IMR-90 (cell line): ENCODE results near the gene ZFPM1. TPM values are rescaled to one million over a fixed set of nuclear protein-coding genes. Genes with fewer than 3 reads are reported as not detected.

ENCODE experiments used
- ATAC-seq: fragments of 200-7000 bp; cut with Tn5 transposase; 2 replicates; pipeline ENCODE4 v1.9.1; 2020; ENCODE audit warnings: low read depth, mild to moderate bottlenecking, moderate library complexity
- BruUV-seq: library from RNA; stranded (reverse); fragments of 400-500 nt; replicated peaks from 2 replicates; lab custom pipeline; 2021; lab: Mats Ljungman, UMichigan
- CTCF ChIA-PET: fragments of 300-600 bp; formaldehyde crosslinking; extraction: SDS; loops from one replicate; lab custom pipeline; 2021; ENCODE audit warnings: antibody characterized with exemption; lab: Yijun Ruan, JAX
- POLR2A ChIA-PET: fragments of 300-600 bp; sonication (Branson Sonifier 250); formaldehyde crosslinking; loops from one replicate; lab custom pipeline; 2022; ENCODE audit warnings: antibody characterized with exemption; ENCODE audit not compliant: unreplicated experiment; lab: Charles Lee
- DNase-seq: peaks from one replicate; pipeline ENCODE4 v3.0.0; 2013
- H2AFZ ChIP-seq: replicated peaks from 2 replicates; pipeline ENCODE3; 2013; ENCODE audit warnings: low read length, mild to moderate bottlenecking; ENCODE audit not compliant: poor library complexity
- H2AK5ac ChIP-seq: 2 replicates; pipeline ENCODE4 v1.6.1; 2013; ENCODE audit warnings: low read depth, low read length, inconsistent platforms
- H2AK9ac ChIP-seq: replicated peaks from 2 replicates; pipeline ENCODE3; 2013; ENCODE audit warnings: mild to moderate bottlenecking, low read depth, low read length, moderate library complexity; ENCODE audit not compliant: poor library complexity
- H2BK120ac ChIP-seq: 2 replicates; pipeline ENCODE4 v1.6.1; 2013; ENCODE audit warnings: low read depth, low read length, inconsistent platforms
- H2BK15ac ChIP-seq: 3 replicates; pipeline ENCODE4 v1.6.1; 2013; ENCODE audit warnings: low read depth, low read length, inconsistent platforms
- H2BK20ac ChIP-seq: 2 replicates; pipeline ENCODE4 v1.6.1; 2013; ENCODE audit warnings: low read depth, mild to moderate bottlenecking, inconsistent platforms, low read length, moderate library complexity
- H2BK5ac ChIP-seq: 2 replicates; pipeline ENCODE4 v1.6.1; 2013; ENCODE audit warnings: mild to moderate bottlenecking, low read depth, low read length, inconsistent platforms; ENCODE audit not compliant: poor library complexity, severe bottlenecking
- H3K14ac ChIP-seq: replicated peaks from 2 replicates; pipeline ENCODE4 v1.6.1; 2013; ENCODE audit warnings: low read depth, low read length, inconsistent platforms
- H3K18ac ChIP-seq: 2 replicates; pipeline ENCODE4 v1.6.1; 2013; ENCODE audit warnings: low read depth, low read length, control low read depth
- H3K23ac ChIP-seq: 2 replicates; pipeline ENCODE4 v1.6.1; 2013; ENCODE audit warnings: low read depth, low read length, inconsistent platforms
- H3K27ac ChIP-seq: 2 replicates; pipeline ENCODE4 v1.5.1; 2013; ENCODE audit warnings: mild to moderate bottlenecking, control low read depth, low read length; ENCODE audit not compliant: insufficient read depth
- H3K27me3 ChIP-seq: 2 replicates; pipeline ENCODE4 v1.6.1; 2013; ENCODE audit warnings: low read length; ENCODE audit not compliant: control insufficient read depth, insufficient read depth
- H3K36me3 ChIP-seq: 2 replicates; pipeline ENCODE4 v1.6.1; 2013; ENCODE audit warnings: low read length, mixed read lengths; ENCODE audit not compliant: control insufficient read depth, insufficient read depth
- H3K4ac ChIP-seq: 2 replicates; pipeline ENCODE4 v1.6.1; 2013; ENCODE audit warnings: low read depth, low read length, inconsistent platforms
- H3K4me1 ChIP-seq: 2 replicates; pipeline ENCODE4 v1.6.1; 2013; ENCODE audit warnings: low read length, mixed read lengths; ENCODE audit not compliant: control insufficient read depth, insufficient read depth
- H3K4me2 ChIP-seq: 2 replicates; pipeline ENCODE4 v1.6.1; 2013; ENCODE audit warnings: low read depth, mild to moderate bottlenecking, control low read depth, low read length, moderate library complexity
- H3K4me3 ChIP-seq: 2 replicates; pipeline ENCODE4 v1.5.1; 2013; ENCODE audit warnings: low read depth, mild to moderate bottlenecking, control low read depth, low read length, moderate library complexity; ENCODE audit not compliant: insufficient read depth
- H3K56ac ChIP-seq: 2 replicates; pipeline ENCODE4 v1.6.1; 2013; ENCODE audit warnings: low read length, inconsistent platforms; ENCODE audit not compliant: insufficient read depth; ENCODE audit errors: extremely low read depth
- H3K79me1 ChIP-seq, 2 experiments: 2 replicates each; pipeline ENCODE4 v1.6.1; 2013; ENCODE audit warnings: low read length in 2 of 2, inconsistent platforms in 1 of 2, low read depth in 1 of 2
- H3K9ac ChIP-seq: 2 replicates; pipeline ENCODE4 v1.6.1; 2013; ENCODE audit warnings: low read depth, low read length, control low read depth
- H3K9me1 ChIP-seq: 2 replicates; pipeline ENCODE4 v1.6.1; 2013; ENCODE audit warnings: low read length, inconsistent platforms; ENCODE audit not compliant: insufficient read depth
- H3K9me3 ChIP-seq: 2 replicates; pipeline ENCODE4 v1.6.1; 2013; ENCODE audit warnings: low read length; ENCODE audit not compliant: control insufficient read depth, insufficient read depth
- H4K20me1 ChIP-seq: 2 replicates; pipeline ENCODE4 v1.6.1; 2013; ENCODE audit warnings: low read length, inconsistent platforms; ENCODE audit not compliant: insufficient read depth
- H4K5ac ChIP-seq: 2 replicates; pipeline ENCODE4 v1.6.1; 2013; ENCODE audit warnings: mild to moderate bottlenecking, low read depth, low read length, control low read depth
- H4K8ac ChIP-seq, 2 experiments: 2 replicates each; pipeline ENCODE4 v1.6.1; 2013; ENCODE audit warnings: low read depth in 2 of 2, low read length in 2 of 2, control low read depth in 1 of 2, inconsistent platforms in 1 of 2
- H4K91ac ChIP-seq: 2 replicates; pipeline ENCODE4 v1.6.1; 2013; ENCODE audit warnings: low read depth, low read length, inconsistent platforms; ENCODE audit not compliant: insufficient read depth
- BHLHE40 ChIP-seq: fragments of 150-350 bp; IDR thresholded peaks from 2 replicates; pipeline ENCODE4 v1.6.1; 2016; ENCODE audit warnings: mild to moderate bottlenecking, low read depth, low read length
- MAFK ChIP-seq: IDR thresholded peaks from 2 replicates; pipeline ENCODE4 v1.6.1; 2012; ENCODE audit warnings: low read depth, low read length, improper control_type of control experiment
- MAZ ChIP-seq: IDR thresholded peaks from 2 replicates; pipeline ENCODE4 v1.6.1; 2012; ENCODE audit warnings: low read depth, mild to moderate bottlenecking, low read length, improper control_type of control experiment, moderate library complexity, borderline replicate concordance
- MXI1 ChIP-seq: IDR thresholded peaks from 2 replicates; pipeline ENCODE4 v1.6.1; 2012; ENCODE audit warnings: low read depth, mild to moderate bottlenecking, low read length, moderate library complexity, borderline replicate concordance
- POLR2A ChIP-seq: IDR thresholded peaks from 2 replicates; pipeline ENCODE4 v1.6.1; 2012; ENCODE audit warnings: mild to moderate bottlenecking, low read depth, low read length
- RCOR1 ChIP-seq: IDR thresholded peaks from 2 replicates; pipeline ENCODE4 v1.6.1; 2012; ENCODE audit warnings: mild to moderate bottlenecking, low read length, improper control_type of control experiment; ENCODE audit not compliant: insufficient replicate concordance
- WGBS, 2 experiments: methylation state at CpG; one replicate each; pipeline versions ENCODE4 v1.1.5 to v1.1.7; 2013; ENCODE audit warnings: missing lambda C conversion rate in 2 of 2; ENCODE audit not compliant: insufficient read length in 1 of 2; ENCODE audit errors: extremely low coverage in 2 of 2; 5-methylcytosine and 5-hydroxymethylcytosine counted together
- dilution Hi-C: fragments of 300-500 bp; cut with HindIII; formaldehyde crosslinking; loops from one replicate; pipeline ENCODE4 v1.14.3; 2018; ENCODE audit warnings: low sequenced_read_pairs; ENCODE audit not compliant: unreplicated experiment
- in situ Hi-C: fragments of 300-500 bp; cut with MboI; formaldehyde crosslinking; loops from 3 replicates; pipeline ENCODE4 v1.14.3; 2019; ENCODE audit warnings: low sequenced_read_pairs, inconsistent platforms, mixed read lengths
- intact Hi-C: fragments of 100-400 bp; cut with micrococcal nuclease; formaldehyde crosslinking; loops from 2 replicates; pipeline ENCODE4 v1.10.0; 2022
- polyA plus RNA-seq, 3 experiments: library from polyadenylated mRNA; depleted of rRNA; stranded (reverse); fragments of >200 nt; gene quantifications; 2 replicates each; pipeline ENCODE4 v1.2.3, GENCODE V29; 2012; ENCODE audit warnings: low replicate concordance in 1 of 3
- total RNA-seq: library from RNA; depleted of rRNA; stranded (reverse); fragments of >200 nt; gene quantifications from 2 replicates; pipeline ENCODE4 v1.2.3, GENCODE V29; 2012

The ZFPM1 gene
- total and polyA plus RNA-seq, 2 of the 4 experiments (the other 2 are of a cell fraction): 0.36 to 1.1 TPM

DNA sequence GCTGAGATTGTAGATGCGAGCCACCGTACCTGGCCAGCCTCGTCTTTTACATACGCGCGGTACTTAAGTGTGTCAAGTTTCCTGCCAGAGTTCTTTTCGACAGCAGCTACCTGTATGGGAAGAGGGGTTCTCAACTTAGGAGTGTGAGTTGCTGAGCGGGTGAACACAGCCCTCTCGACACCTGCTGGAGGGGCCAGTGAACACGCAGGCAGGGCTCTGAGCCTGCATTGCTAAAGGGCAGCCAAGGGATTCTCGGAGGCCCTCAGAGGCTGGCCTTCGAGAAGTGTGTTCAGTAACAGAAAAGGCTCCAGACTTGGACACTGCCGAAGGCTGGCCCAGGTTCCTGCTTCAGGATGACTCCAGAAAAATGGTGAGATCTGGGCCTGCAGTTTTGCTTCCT is 123.2 kb downstream of the ZFPM1 start:
- dilution Hi-C loops: no loop called here
- H3K79me1 ChIP-seq: peaks cover 15 to 81% of the 10 kb centered on the region in 2 experiments
- BruUV-seq: no TSS peak
- no peak overlapping the region for H3K23ac ChIP-seq
- no peak overlapping the region for H4K5ac ChIP-seq
- no peak overlapping the region for H4K91ac ChIP-seq
- H2BK120ac ChIP-seq: no peak overlapping the region
- no peak overlapping the region for H2AK9ac ChIP-seq
- in situ Hi-C loops: no loop called here
- TF ChIP-seq MAFK (no peak), RCOR1 (no peak), BHLHE40 (no peak), MAZ (no peak), MXI1 (no peak), POLR2A (no peak)
- CTCF ChIA-PET: no interaction called here
- no peak overlapping the region for H3K14ac ChIP-seq
- no peaks in the 10 kb centered on the region for H3K9me1 ChIP-seq
- WGBS, 2 experiments: 97% methylated on average over 5 of the region's 13 CpGs; no CpG with 5 or more reads in 1 of the 2 experiments
- no peaks in the 10 kb centered on the region for H3K27me3 ChIP-seq
- H3K9ac ChIP-seq: no peak overlapping the region
- no peak overlapping the region for H4K8ac ChIP-seq
- no peak overlapping the region for H3K18ac ChIP-seq
- no peak overlapping the region for H3K56ac ChIP-seq
- ATAC-seq (no peak), DNase-seq (no peak)
- H2AFZ ChIP-seq: no peak overlapping the region
- no peak overlapping the region for H3K4me2 ChIP-seq
- no peak overlapping the region for H2BK15ac ChIP-seq
- no peak overlapping the region for H2AK5ac ChIP-seq
- no peak overlapping the region for H2BK5ac ChIP-seq
- no peak overlapping the region for H2BK20ac ChIP-seq
- H3K4me1 ChIP-seq: peaks cover 2% of the 10 kb centered on the region; the same call in 1 of the 2 replicates
- H3K27ac ChIP-seq: no peak overlapping the region
- intact Hi-C loops: no loop called here
- peaks cover 74% of the 10 kb centered on the region for H4K20me1 ChIP-seq
- POLR2A ChIA-PET: no interaction called here
- H3K4ac ChIP-seq: no peak overlapping the region
- H3K36me3 ChIP-seq: peaks cover 51% of the 10 kb centered on the region
- no peak overlapping the region for H3K4me3 ChIP-seq
- H3K9me3 ChIP-seq: no peaks in the 10 kb centered on the region
